Activated T-cell treated with anti-CD3 and anti-CD28 coated beads for 4 hours (primary cell): ENCODE results near the gene SPACA6.
A peak's percentile ranks its signal among the peaks of the same experiment; 100 is the strongest.
"Not testable (repeated sequence)": the region's sequence is repeated elsewhere in the genome, so short reads cannot be mapped to it uniquely, and the experiment has no call there.

Experiments used
- DNase-seq: peaks from one replicate; pipeline ENCODE4 v3.0.0-alpha.2; 2020

SPACA6 gene, protein sequence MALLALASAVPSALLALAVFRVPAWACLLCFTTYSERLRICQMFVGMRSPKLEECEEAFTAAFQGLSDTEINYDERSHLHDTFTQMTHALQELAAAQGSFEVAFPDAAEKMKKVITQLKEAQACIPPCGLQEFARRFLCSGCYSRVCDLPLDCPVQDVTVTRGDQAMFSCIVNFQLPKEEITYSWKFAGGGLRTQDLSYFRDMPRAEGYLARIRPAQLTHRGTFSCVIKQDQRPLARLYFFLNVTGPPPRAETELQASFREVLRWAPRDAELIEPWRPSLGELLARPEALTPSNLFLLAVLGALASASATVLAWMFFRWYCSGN

GRCh38 chr19:51693260-51693659 is at the start of gene SPACA6:
SPACA6 (plus strand) TSS chr19:51693330; CDS start chr19:51693527, 197 bp downstream.
- DNase-seq = no peak

DNA sequence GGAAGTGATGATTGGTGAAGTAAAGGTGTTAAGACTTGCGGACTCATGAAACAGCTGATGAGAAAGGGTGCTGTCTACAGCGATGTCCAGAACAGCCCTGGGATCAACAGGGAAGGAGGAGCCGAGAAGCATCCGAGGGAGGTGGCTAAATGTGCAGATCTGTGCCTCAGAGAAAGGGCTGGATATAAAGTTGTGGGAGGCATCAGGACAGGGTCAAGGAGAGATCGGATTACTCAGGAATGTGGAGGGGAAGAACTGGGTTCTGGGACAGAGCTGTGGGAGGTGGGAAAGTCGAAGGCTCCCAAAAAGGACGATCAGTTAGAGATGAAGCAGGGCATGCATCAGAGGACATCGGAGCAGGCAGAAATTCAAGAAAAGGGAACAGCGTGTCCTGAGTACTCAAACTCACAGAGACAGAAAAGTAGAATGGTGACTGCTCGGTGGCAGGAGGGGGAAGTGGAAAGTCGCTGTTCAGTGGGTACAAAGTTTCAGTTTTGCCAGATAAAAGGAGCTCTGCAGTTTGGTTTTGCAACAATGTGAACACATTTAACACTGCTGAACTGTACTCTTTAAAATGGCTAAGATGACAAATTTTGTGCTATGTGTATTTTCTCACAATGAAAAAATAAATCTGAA is 48.4 kb upstream of the SPACA6 start:
- no peak for DNase-seq

DNA sequence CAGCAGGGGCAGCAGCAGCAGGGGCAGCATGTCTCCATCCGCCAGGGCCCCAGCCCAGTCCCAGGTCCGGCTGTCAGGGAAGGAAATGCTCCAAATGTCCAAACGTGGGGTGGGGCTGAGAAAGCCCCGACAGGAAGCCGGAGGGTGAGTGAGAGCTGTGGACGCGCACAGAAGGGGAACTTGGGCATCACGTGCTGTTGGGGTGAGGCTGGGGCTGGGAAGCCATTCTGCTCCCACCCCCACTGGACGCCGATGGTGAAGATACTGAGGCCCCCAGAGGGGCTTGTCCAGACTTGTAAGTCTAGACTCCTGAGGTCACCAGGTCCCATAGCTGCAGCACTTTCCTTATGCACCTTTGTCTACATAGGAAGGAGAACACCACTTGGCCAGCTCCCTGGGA is 46.4 kb upstream of the SPACA6 start, which contains the start of gene SIGLEC14:
SIGLEC14 (minus strand) TSS at position 96 of the 400 bp plus-strand sequence; CDS start at position 30, 66 bp downstream.
- DNase-seq = not testable (repeated sequence)

DNA sequence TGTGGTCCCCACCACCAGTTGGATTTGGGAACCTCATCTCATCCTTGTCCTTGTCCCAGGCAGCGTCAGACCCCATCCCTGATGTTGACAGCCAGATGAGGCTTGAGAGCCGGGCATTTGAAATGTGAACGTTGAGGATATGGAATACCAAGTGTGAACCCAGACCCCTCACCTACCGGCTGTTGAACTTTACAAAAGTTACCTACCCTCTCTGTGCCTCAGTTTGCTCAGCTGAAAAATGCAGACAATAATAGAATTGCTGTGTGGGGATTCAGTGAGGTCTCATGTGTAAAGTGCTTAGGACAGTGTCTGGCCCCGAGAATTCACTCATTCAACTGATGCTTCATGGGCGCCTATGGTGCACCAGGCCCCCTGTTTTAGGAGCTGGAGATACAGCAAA is 45.8 kb upstream of the SPACA6 start:
- DNase-seq = no peak

DNA sequence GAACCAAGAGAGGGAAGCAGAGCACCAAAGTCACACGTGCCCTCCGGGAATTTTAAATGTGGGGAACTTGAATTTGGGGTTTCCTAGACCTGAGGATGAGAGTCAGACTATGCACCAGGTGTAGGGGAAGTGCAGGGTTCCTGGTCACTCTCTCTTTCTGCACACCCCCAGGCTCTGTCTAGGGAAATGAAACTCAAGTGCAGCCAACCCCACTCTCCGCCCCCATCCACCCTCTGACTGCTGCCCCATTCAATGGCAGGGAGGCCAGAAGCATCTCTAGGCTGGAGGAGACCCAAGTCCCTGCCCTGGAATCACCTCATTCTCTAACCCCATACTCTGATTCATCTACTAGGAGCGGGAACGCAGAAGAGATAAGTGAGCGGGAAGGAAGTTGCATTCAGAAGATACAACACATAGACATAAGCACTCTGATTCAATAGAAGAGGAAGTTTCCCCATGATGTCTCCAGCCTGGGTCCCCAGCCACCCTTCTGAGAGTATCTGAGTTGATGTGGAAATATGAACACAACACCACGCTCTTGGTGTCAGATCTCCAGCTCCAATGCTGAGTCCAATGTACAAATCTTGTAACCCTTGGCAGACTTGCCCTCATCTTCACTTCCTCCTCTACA is 41.8 kb upstream of the SPACA6 start:
- DNase-seq = no peak

- no peak for DNase-seq
These were observed 40.9 kb upstream of the SPACA6 start for GRCh38 chr19:51652266-51652665.

- no peak for DNase-seq
These were observed 40.0 kb upstream of the SPACA6 start for GRCh38 chr19:51653162-51653561.

DNA sequence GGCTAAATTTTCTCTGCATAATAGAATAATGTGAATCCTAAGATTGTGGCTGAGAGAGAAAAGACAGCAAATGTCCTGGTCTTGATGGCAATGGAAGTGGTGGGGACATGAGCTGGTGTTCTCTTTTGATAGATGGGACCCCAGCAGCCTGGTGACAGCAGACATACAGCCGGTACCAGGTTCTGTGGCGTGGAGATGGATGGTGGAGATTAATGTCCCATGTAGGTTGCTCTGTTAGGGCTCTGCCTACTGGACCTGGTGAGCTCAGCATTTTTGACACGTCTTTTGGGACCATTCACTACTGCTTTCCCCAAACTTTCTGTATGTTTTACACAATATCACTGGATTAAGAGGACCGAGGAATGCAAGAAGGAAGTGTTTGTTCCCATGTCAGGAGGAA is 38.3 kb upstream of the SPACA6 start:
- DNase-seq = no peak

DNA sequence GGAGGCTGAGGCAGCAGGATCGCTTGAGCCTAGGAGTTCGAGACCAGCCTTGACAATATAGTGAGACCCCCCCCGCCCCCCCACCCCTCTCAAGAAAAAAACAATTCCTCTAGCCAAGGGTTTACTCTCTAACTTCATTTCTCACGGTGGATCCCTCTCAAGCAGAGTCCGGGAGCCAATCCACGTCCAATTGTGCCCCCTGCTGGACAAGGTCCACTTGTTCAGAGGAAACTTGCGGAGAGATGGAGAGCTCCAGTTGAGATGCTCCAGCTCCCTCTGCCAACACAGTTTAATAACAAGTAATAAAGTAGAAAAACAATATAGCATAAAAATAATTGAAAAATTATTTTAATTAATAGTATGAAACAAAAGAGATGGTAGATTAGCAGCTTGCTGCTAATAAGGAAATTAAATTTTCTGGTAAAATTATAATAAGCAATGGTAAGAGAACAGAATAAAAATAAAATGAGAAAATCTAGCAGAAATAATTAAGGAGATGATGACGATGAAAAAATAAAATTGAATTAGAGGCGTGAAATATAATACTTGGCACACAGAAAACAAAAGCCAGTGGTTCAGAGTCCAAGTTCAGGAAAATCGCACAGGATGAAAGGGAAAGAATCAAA is 32.0 kb upstream of the SPACA6 start:
- DNase-seq = peak; percentile 30

DNA sequence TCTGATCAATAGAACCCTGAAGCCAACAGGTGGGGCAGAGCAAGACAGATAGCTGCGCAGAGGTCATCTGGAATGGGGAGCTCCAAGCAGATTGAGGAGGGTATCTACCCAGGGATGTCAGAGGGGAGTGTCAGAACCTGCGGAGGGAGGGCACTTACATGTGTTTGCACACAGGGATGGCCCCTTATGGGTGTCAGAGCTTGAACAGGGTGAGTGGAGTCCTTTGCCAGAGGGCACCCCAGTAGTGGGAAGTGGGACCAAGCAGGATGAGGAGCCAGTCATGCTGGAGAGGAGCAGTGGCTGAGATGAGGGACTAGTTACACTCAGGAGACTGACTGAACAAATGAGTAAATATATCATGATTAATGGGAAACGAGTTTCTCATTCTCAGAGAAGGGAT is 29.5 kb upstream of the SPACA6 start:
- no peak for DNase-seq

DNA sequence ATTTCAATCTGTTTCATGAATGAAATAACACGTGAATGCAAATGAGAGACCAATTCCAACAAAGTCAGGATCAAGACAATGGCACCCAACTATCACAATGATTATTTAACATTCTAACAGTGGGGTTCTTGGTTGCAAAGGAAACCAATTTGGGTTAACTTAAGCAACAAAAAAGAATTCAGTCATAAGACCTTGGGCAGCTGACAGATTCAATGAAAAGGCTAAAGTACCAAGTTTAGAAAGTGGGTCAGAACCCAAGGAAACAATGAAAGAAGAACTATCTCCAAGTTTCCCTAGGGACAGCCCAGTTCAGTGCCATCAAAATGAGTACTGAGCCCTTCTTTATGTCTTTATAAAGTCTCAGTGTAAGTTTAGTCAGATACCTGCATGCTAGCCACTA is 29.0 kb upstream of the SPACA6 start:
- DNase-seq = no peak

DNA sequence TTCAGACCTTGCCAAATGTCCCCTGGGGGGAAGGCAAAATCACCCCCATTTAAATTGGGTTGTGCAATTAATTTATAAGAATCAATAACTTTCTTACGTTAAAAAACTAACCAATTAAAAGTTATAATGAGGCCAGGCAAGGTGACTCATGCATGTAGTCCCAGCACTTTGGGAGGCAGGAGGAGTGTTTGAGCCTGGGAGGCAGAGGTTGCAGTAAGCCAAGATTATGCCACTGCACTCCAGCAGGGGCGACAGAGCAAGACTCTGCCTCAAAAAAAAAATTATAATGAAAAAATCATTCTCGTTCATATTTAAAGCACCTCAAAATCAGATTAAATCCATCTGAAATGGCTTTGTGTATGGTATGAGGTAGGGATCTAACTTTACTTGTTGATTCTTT is 28.1 kb upstream of the SPACA6 start:
- DNase-seq = no peak

GRCh38 chr19:51668216-51668615 is 24.9 kb upstream of the SPACA6 start:
- no peak for DNase-seq

DNA sequence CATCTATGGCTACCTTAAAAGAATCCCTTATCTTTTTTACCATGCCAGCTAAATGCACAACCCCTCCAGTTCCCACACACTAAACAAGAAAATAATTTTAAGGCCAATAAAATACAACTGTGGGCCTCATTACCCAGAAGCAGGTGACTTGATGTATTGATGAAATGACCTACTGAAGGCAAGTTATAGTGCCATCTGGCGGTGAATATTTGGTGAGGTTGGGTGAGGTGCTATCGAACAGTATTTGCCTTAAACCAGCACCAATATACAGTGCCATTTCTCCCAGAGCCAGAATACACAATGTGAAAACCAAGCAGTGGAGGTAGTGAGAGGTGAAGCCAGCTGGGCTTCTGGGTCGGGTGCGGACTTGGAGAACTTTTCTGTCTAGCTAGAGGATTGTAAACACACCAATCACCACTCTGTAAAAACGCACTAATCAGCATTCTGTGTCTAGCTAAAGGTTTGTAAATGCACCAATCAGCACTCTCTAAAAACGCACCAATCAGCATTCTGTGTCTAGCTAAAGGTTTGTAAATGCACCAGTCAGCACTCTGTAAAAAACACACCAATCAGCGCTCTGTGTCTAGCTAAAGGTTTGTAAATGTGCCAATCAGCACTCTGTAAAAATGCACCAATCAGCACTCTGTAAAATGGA is 17.1 kb upstream of the SPACA6 start:
- DNase-seq = not testable (repeated sequence)

DNA sequence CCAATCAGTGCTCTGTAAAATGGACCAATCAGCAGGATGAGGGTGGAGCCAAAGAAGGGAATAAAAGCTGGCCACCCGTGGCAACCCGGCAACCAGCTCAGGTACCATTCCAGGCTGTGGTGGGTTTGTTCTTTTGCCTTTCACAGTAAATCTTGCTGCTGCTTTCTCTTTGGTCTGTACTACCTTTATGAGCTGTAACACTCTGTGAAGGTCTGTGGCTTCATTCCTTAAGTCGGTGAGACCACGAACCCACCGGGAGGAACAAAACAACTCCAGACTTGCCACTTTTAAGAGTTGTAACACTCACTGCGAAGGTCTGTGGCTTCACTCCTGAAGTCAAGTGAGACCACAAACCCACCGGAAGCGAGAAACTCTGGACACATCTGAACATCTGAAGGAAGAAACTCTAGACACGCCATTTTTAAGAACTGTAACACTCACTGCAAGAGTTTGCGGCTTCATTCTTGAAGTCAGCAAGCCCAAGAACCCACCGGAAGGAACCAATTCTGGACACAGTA is 16.5 kb upstream of the SPACA6 start:
- DNase-seq = no peak

GRCh38 chr19:51680474-51680873 is 12.7 kb upstream of the SPACA6 start:
- DNase-seq = no peak

DNA sequence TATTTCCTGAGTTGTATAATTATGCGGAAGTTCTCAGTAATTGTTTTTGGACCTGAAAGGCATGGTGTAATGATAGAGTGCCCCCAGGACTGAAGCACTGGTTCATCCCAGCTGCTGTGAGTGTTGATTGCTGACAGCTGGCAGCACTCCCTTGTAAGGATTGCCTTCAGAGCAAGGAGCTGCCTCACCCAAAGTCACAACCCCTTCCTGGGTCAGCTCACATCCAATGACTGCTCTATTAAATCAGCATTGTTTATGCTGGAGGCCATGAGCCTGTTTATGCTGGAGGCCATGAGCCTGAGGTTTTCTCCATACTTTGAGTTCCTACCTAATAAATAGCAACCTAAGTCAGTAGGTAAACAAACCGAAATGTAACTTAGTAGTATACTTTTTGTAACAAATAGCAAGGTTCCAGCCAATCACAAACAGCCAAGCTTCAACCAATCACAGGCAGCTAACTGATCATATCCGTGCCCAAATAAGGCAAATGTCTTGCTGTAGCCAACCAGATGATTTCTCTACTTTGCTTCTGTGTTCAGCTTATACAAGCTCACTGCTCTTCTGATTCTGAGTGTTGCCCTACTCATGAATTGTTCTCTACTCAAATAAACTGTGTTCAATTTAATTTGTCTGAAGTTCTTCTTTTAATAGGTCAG is 11.7 kb upstream of the SPACA6 start:
- no peak for DNase-seq

GRCh38 chr19:51686171-51686570 is 7.0 kb upstream of the SPACA6 start:
- DNase-seq = no peak

DNA sequence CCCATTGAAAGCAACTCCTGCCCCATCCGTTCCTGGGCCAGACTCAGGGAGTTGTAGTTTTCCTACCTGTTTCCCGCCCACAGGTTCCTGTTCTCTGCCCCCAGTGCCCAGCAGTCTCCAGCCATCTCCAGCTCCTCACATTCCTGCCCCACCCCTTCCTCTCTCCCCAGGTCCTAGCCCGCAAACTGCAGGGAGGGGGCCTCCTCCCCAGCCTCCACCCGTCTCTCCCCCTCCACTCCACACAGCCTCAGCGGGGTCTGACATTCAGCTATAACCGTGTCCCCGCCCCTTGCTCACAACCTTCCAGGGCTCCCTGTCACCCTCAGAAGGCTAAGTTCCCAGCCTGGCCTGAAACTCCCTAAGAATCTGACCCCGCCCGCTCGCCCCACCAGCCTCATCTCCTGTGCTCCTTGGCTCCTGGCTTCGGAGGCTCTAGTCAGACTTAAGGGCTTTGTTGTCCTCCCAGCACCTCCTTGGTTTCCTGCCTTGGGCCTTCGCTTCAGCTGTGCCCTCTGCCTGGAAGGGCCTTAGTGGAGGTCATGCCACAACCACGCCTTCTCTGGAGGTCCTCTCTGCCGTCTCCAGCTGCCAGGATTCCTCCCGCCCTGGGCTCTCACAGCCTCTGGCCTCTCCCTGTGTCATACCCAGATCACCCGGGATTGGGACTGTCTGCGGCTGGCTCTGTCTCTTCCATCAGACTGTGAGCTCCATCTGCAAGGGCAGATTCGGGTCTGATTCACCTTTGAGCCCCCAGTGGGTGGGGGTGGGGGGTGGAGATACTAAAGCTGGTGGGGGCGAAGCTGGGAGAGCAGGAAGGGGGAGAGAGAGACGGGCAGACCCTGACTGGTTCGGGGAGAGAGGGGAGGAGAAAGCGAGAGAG is 5.1 kb upstream of the SPACA6 start:
- DNase-seq = no peak

- no peak for DNase-seq
These were observed 4.2 kb upstream of the SPACA6 start for GRCh38 chr19:51688671-51689571.
